GM21515 (cell line): ENCODE data around the gene ZNF541.

ENCODE experiments used
- ATAC-seq: cut with Tn5 transposase; IDR thresholded peaks from one replicate; pipeline ENCODE4 v1.9.1; 2021; ENCODE audit not compliant: unreplicated experiment

ZNF541 gene

GRCh38 chr19:47573071-47574026 lies at the start of gene ZNF541:
TSS of gene ZNF541 (minus strand) at chr19:47573148. CDS start at chr19:47555856, 17,292 bp downstream.
- no peak for ATAC-seq

GRCh38 chr19:47619763-47620162 lies 46.8 kb upstream of the ZNF541 start:
- no peak for ATAC-seq

- no peak for ATAC-seq
Observed at GRCh38 chr19:47618771-47619170, 45.8 kb upstream of the ZNF541 start.

DNA sequence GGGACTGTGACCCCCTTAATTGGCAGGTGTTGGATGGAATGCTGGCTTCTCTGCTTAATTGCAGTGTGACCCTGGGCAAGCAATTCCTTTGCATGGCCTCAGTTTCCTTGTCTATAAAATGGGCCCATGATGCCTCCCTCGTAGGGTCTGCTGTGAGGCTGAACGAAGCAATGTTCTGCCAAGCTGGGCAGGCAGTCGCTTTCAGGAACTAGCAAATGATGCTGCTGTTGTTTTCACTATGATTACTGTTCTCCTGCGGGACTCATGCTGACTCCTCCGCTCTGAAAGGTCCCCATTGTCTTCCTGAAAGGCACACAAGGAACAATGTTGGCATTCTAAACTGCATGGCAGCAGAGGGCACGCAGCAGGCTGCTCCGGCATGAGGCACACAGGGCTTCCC lies 42.8 kb upstream of the ZNF541 start:
- no peak for ATAC-seq

- ATAC-seq: no peak
Observed at GRCh38 chr19:47615230-47615629, 42.3 kb upstream of the ZNF541 start.

- no peak for ATAC-seq
Observed at GRCh38 chr19:47614559-47614958, 41.6 kb upstream of the ZNF541 start.

DNA sequence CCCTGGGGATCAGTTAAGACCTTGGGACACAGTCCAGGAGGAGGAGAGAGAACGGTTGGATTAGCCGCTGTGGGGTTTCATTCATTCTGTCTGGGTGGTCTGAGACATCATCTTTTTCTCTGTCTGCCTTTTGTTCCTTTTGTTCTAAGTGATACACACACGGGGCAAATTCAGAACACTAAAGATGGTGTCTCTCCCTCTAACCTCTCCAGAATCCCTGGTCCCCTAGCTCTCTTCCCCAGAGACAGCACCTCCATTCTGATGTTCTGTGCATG lies 41.0 kb upstream of the ZNF541 start:
- ATAC-seq: no peak

DNA sequence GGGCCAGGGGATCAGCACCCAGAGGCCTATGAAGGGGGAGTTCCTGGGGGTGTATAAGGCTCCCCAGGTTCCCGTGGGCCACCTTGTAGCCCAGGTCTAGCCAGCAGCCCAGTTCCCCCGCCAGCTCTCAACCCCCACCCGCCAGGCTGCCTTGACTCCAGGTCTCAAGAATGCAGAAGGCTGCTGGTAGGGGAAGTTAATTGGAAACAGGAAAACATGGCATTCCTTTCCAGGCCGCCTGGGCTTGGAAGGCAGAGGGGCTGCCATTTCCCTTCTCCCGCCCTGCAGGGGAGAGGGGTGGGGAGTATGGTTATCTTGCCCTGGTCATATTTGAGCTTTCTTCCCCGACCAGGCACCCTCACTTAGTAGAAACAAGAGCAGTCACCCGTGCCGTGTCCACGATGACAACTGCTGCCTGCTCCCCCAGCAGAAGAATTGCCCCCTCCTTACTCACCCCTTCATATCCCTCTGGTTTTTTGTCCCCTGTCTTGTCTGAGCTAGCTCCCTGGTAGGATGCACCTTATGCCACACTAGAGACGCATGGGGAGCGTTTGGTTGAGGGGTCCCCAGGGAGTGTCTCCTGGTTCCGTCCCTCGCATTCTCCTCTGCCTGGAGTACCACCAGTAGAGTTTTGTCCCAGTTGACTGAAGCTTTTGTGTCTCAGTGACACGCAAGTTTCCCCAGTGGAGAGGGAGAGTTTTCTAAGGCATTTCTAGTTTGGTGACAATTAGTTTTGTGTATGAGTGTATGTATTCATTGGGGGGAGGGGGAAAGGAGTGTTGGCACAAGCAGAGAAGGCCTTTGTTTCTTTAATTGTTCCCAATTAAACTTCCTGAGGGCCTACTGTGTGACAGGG lies 40.4 kb upstream of the ZNF541 start:
- ATAC-seq: no peak

DNA sequence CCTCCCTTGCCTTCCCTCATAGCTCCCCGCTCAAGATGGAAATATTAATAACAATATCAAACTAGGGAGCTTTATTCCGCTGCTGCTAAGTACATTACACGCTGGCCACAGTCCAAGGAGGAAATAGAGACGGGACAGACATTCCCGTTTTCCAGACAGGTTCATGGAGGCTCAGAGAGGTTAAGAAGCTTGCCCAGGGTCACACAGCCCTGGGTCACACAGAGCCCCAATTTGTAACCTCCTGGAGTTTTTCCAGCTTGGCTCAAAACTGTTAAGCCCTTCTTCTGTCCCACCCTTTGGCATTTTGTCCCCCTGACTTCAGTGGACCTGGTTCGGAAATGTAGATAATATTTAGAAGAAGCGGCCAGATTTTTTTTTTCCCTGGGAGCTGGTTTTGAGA lies 38.0 kb upstream of the ZNF541 start:
- ATAC-seq: no peak

DNA sequence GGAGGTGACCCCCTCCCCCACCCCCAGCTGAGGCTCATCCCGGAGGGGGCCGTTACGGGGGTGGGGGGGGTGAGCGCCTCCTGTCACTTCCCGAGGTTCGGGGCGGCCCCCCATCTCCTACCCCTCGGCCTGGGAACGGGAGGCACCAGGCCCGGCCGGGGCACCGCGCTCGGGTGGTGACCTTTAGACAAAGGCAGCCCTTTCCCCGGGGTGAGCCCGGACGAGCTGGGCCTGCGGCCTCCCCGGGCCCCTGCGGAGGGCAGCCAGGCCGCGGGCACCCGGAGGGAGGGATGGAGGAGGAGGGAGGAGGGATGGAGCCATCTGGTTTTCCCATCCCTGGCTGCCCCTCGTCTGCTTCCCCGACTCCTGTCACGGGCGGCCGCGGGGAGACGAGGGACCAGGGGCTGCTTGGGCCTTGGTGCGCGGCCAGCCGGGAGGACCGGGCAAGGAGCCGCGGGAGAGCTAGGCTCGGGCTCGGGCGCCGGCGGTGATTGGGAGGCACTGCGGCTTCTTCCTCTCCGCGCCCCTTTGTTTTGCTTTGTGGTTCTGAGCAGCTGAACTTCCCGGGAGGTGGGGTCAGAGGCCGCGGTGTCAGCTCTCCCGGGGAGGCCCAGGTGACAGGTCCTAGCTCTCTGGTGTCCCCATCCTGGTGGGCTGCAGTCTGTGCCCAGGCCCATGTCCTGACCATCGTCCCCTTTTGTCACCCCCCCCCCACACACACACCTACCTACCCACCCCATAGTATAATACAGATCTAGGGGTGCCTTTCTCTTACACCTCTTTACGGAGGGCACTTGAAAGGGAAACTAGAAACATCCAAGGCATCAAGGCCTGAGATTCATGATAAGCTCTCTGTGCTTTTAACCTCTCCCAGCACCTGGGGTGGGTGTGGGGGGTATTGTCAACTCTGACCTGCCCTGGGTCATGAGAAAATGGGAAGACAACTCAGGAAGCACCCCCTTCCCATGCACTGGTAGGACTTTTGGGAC lies 37.3 kb upstream of the ZNF541 start:
- ATAC-seq: no peak

- peak; percentile 41 for ATAC-seq
Observed at GRCh38 chr19:47608969-47609905, 36.3 kb upstream of the ZNF541 start, which contains the start of gene BICRA. TSS of gene BICRA (plus strand) at chr19:47609134. CDS start at chr19:47673575, 64,441 bp downstream.

DNA sequence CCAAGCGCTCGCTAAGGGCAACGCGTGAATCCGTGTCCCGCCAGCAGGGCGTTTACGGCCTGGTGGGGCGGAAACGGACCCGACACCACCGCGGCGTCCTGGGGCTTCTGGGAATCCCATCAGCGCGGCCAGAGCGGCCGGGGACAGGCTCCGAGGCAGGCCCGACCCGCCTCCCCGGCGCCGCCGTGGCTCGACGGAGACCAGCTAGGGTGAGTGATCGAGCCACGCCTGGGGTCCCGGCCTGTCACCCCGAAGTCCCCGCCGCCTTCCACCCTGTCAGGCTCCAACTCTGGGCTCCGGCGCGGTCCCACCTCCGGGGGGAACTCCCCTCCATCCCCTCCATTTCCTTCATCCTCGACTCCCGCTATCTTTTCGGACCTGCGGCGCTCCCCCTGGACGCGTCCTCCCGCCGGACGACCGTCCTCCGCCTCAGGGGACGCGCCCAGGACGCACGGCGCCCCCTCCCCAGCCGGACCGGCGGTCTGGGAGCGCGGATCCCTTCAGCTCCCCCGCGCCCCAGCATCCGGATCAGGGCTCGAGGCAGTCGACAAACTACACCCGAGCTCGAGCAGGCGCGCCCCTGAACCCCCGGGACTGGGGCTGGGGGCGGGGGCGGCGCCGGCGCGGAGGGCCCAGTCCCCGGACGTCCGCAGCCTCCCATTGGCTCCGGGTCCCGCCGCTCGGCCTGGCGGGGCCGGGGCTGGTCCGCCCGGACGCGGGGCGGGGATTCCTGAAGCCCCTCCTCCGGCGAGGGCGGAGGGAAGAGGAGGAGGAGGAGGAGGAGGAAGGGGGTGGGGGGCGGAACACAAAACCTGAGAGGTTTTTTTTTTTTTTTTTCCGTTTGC lies 35.3 kb upstream of the ZNF541 start:
- peak; percentile 69 for ATAC-seq

GRCh38 chr19:47607564-47608073 lies 34.7 kb upstream of the ZNF541 start:
- no peak for ATAC-seq

DNA sequence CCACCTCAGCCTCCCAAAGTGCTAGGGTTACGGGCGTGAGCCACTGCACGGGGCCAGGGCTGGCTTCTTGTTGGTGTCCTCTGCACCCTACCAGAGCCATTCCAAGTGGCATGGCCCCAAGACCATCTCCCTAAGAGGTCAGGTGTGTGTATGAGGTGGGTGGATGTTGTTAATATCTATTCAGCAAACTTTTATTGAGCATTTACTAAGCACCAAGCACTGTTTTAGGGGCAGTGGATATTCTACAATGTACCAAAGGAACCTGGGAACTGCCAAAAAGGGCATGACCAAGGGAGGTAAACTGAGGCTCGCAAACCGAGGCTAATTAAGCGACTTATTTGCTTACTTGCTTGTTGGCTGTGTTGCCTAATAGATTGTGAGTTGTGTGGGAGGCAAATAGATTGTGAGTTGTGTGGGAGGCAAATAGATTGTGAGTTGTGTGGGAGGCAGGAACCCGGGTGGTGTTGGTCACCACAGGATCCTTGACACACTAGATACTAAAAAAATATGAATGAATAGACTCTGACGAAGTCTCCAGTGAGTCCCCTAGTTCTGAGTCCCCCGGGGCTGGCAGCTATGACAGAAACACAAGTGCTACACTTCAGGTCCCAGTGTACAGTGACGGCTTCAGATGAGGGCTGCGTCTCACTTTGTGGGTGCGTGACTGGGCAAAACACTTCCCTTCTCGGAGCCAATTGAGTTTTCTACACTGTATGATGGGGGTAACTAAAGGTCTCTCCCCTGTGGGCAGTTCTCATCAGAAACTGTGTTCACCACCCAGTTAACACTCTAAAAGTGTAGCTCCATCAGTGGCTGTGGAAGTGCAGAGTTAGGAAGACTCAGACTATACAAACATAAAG lies 31.0 kb upstream of the ZNF541 start:
- ATAC-seq: no peak

- no peak for ATAC-seq
Observed at GRCh38 chr19:47601180-47601904, 28.4 kb upstream of the ZNF541 start.

GRCh38 chr19:47600246-47601179 lies 27.6 kb upstream of the ZNF541 start:
- ATAC-seq: peak; percentile 86
